NCI-H1930 (cell line): Measurements from ENCODE around the gene RYR1.
"Not testable (repeated sequence)": the region's sequence is repeated elsewhere in the genome, so short reads cannot be mapped to it uniquely, and the experiment has no call there.

ENCODE experiments used
- DNase-seq, 2 experiments: peaks; one replicate each; lab custom pipeline; 2025; lab: John Stamatoyannopoulos, UW

RYR1 gene

GRCh38 chr19:38400361-38400760 is 33.1 kb upstream of the RYR1 start:
- no peak for DNase-seq

DNA sequence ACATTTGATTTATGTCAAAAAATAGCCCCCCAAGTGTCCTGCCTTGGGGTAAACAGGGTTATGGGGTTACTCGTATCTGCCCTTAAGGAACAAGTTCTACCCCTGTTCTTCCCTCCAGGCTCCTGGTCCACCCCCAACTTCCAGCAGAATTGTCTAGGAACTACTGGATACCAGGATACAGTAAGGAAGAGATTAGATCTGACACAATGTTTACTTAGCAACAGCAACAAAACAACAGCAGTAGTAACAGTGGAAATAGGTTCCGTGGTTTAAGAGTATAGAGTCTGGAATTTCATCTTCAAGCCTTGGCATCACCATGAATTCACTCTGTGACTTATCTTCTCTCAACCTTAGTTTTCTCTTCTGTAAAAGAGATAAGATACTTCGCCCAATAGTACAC is 32.3 kb upstream of the RYR1 start:
- no peak for DNase-seq

DNA sequence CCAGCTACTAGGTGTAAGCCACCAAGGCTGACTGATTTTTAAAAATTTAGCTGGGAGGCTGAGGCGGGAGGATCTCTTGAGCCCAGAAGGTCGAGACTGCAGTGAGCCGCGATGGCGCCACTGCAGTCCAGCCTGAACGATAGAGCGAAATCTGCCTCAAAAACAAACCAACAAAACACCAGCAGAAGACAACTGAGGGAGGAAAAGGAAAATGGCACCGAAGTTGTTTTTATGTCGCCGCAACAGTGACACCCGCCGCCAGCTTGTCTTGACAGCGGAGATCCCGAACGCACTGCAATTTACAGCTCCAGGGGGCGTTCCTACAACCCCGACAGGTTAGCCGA is 30.9 kb upstream of the RYR1 start:
- DNase-seq = no peak

- peak; percentile 97 to 99 for DNase-seq
Measured at GRCh38 chr19:38402967-38403674, 30.4 kb upstream of the RYR1 start, which contains the start of gene FAM98C. Gene FAM98C (plus strand): TSS chr19:38403093. CDS start chr19:38403154, 61 bp downstream.

DNA sequence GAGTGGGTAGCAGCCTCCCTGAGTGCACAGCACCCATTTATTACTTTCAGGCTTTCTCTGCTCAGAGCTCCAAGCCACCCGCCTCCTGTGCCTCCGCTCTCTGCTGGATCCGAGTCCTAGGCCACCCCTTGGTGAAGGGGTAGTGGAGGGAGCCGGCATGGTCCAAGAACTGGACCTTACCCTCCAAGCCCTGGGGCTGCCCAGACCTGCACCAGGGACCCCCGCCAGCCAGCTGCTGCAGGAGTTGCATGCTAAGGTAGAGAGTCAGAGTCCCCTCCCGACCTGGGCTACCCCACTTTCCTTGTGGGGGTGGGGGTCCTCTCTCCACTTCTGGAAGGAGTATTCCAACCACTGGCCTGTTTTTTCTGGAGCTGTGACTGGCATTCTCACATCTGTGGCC is 28.6 kb upstream of the RYR1 start:
- no peak for DNase-seq

GRCh38 chr19:38405276-38405675 is 28.2 kb upstream of the RYR1 start:
- DNase-seq = no peak

DNA sequence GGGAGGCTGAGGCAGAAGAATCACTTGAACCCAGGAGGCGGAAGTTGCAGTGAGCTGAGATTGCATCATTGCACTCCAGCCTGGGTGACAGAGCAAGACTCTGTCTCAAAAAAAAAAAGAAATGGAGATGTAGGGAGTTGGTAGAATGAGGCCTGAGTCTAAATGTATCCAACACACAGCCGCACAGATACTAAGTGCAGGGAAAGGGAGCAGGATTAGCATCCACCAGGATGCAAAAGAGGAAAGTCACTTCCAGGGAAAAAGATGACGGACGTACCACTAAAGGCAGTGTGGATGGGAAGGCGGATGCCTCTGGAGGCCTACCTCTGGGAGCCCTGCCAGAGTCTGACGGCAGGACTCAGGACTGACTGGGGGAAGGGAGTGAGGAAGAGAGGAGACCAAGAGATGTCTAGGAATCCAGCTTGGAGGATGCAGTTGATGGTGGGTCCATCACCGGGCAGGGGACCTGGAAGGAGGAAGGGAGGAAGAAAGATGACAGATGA is 23.8 kb upstream of the RYR1 start:
- no peak for DNase-seq

- DNase-seq = not testable (repeated sequence)
Measured at GRCh38 chr19:38410407-38410806, 23.1 kb upstream of the RYR1 start.

GRCh38 chr19:38411041-38411712 is 22.3 kb upstream of the RYR1 start:
- no peak for DNase-seq

GRCh38 chr19:38411898-38412297 is 21.6 kb upstream of the RYR1 start:
- DNase-seq = not testable (repeated sequence)

GRCh38 chr19:38412491-38412890 is 21.0 kb upstream of the RYR1 start:
- DNase-seq = no peak

GRCh38 chr19:38412961-38413360 is 20.5 kb upstream of the RYR1 start:
- no peak for DNase-seq

DNA sequence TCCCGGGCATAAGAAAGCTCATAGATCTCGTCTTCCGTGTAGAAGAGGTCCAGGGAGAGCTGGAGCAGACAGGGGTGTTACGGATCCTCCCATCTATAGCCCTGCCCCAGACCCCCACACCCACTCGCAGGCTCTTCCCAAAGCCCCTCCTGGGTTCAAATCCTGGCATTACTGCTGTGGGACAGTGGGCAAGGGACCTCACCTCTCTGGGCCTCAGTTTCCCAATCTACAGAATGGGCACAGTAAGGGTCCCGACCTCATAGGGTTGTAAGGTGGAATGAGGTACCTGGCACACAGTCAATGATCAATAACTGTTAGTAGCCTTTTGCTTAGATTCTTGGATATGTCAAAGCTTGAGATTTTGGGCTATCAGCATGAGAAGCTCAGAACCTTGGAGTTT is 20.1 kb upstream of the RYR1 start:
- no peak for DNase-seq

GRCh38 chr19:38417146-38417543 is 16.3 kb upstream of the RYR1 start:
- no peak for DNase-seq

DNA sequence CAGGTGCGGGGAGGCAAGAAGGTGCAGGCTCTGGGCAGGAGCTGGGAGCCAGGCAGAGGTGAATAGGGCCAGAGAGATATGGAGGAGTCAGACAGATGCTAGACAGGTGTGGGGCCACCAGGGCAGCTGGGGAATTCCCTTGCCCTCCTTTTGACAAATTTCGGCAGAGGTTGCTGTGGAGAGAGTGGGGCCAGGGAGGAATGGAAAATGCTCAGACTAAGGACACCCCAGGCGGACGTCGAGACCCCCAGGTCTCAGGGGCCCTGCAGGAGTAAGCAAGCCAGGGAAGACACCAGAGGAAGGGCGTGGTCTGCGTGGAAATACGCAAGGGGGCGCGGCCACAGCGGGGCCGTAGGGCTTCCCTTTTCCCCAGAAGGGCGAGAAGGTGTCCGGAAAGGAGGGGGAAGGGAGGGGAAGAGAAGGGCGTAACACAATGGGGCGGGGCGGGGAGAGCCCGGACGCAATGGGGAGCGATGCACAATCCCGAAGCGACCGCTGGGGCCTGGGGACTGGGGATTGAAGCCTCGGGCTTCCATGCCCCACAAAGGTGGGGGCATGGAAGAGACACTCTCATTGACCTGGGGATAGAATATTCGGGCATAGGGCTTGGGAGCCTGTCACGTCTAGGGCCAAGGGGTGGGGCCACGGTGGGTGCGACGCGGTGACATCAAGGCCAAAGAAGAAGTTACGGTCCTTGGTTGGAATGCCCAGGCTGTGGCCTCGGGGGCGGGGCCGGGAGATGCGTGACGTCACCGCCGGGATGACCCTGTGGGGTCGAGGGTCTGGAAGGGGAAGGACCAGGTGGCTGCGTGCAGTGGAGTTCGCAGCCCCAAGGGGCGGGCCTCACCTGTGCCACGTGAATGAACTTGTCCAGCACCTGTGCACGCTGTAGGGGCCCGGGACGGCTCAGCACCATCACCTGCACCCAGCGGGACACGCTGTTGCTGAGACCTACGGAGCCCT is 15.7 kb upstream of the RYR1 start:
- peak; percentile 40 to 59 for DNase-seq

- DNase-seq = no peak
Measured at GRCh38 chr19:38420935-38421334, 12.6 kb upstream of the RYR1 start.

DNA sequence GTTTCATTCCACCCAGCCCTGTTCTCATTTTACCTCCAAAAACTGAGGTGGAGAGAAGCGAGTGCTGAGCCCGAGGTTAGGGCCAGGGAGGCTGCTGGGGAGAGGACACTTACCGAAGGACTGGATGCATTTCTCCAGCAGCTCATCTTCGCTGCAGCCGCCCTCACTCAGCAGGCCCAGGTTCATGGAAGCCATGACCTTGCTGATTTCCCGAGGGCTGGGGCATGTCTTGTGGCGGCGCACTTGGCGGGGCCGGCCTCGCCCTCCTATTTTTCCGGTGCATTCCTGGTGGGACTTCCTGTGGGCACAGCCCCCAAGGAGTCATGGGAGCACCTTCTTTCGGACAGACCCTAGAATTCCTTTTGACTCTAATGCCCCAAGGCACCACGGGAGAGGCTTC is 11.6 kb upstream of the RYR1 start:
- DNase-seq = no peak

GRCh38 chr19:38422438-38422837 is 11.1 kb upstream of the RYR1 start:
- DNase-seq = no peak

GRCh38 chr19:38424272-38424671 is 9.2 kb upstream of the RYR1 start:
- no peak for DNase-seq

DNA sequence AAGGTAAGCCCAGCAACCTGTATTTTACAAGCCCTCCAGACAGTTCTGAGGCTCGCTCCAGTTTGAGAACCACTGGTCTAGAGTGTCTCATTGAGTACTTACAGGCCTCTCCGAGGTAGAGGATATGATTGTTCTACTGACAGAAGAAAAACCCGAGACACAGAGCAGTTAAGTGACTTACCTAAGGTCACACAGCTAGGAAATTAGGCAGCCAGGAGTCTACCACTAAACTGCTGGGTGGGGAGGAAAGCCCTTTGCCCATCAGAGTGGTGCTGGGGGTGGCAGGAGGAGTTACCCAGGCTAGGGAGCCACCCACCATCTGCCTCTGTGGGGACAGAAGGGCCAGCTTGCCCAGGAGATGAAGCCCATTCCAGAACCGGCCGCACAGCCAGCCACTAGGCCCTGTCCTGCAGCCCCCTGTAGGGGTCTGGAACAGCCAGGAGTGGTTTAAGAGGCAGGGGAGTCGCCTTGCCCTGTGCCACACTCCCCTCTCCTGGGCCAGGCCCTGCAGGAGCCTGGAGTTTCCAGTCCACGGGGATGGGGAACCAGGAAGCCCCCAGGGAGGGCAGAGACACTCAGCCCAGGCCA is 8.2 kb upstream of the RYR1 start:
- no peak for DNase-seq

GRCh38 chr19:38425810-38426466 is 7.6 kb upstream of the RYR1 start, which contains the start of gene RASGRP4:
Gene RASGRP4 (minus strand): TSS chr19:38426219. CDS start chr19:38426091, 128 bp downstream.
- no peak for DNase-seq
